Endothelial cell of umbilical vein (primary cell): Measurements from ENCODE around the gene QTRT2.

Experiments
- EZH2 ChIP-seq: IDR thresholded peaks from 2 replicates; pipeline ENCODE4 v1.6.1; 2012; ENCODE audit warnings: borderline replicate concordance, low read depth, mild to moderate bottlenecking, moderate library complexity, low read length, inconsistent platforms; ENCODE audit not compliant: severe bottlenecking
- FOS ChIP-seq: IDR thresholded peaks from 2 replicates; pipeline ENCODE4 v1.6.1; 2011; ENCODE audit warnings: mild to moderate bottlenecking, low read length, moderate library complexity, borderline replicate concordance; ENCODE audit not compliant: insufficient read depth
- JUN ChIP-seq: IDR thresholded peaks from 2 replicates; pipeline ENCODE4 v1.6.1; 2011; ENCODE audit warnings: borderline replicate concordance, low read depth; ENCODE audit not compliant: insufficient read length, insufficient read depth
- MYC ChIP-seq: IDR thresholded peaks from one replicate; pipeline ENCODE4 v1.6.1; 2011; ENCODE audit warnings: mild to moderate bottlenecking, low read depth, low read length
- POLR2A ChIP-seq: IDR thresholded peaks from 2 replicates; pipeline ENCODE4 v1.6.1; 2012; ENCODE audit warnings: low read depth, mild to moderate bottlenecking, control low read depth, low read length
- POLR2AphosphoS5 ChIP-seq: IDR thresholded peaks from 2 replicates; pipeline ENCODE4 v1.6.1; 2012; ENCODE audit warnings: low read depth, mild to moderate bottlenecking, control low read depth, low read length, moderate library complexity; ENCODE audit not compliant: insufficient read depth
- TF ChIP-seq, protein P1 (sequence below), 2 donors: IDR thresholded peaks; 1 replicate in 1 of 2; 2 replicates in 1 of 2; pipeline ENCODE4 v1.5.1; 2011; ENCODE audit warnings: low read length in 2 of 2, mild to moderate bottlenecking in 2 of 2, moderate library complexity in 2 of 2, control low read depth in 1 of 2, inconsistent platforms in 1 of 2, low read depth in 1 of 2; ENCODE audit not compliant: insufficient read depth in 1 of 2; ENCODE audit errors: extremely low read depth in 1 of 2
- TF ChIP-seq, protein P2 (sequence below): IDR thresholded peaks from 2 replicates; pipeline ENCODE4 v1.6.1; 2011; ENCODE audit not compliant: insufficient read depth, insufficient read length

DNA sequence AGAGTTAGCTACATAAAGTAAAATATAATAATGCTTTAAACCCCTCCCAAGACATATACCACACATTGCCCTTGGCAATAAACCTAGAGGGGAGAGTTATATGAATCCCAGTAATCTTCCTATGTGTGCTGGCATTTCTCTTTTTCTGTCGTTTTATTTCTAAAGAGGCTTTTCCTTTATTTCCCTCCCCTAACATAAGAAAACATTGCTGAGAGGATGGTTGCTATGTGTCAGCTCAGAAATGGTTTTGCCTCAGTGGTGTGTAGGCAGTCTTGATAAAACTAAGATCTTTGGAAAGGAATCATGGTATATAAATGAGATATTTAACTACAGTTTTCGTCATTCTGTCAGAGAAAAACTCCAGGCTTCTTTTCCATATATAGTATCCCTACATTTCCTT lies 30.2 kb upstream of the QTRT2 start:
- TF ChIP-seq POLR2AphosphoS5 (no peak), POLR2A (no peak), MYC (no peak), FOS (no peak), EZH2 (no peak), JUN (no peak)
- TF ChIP-seq, protein P1, sequence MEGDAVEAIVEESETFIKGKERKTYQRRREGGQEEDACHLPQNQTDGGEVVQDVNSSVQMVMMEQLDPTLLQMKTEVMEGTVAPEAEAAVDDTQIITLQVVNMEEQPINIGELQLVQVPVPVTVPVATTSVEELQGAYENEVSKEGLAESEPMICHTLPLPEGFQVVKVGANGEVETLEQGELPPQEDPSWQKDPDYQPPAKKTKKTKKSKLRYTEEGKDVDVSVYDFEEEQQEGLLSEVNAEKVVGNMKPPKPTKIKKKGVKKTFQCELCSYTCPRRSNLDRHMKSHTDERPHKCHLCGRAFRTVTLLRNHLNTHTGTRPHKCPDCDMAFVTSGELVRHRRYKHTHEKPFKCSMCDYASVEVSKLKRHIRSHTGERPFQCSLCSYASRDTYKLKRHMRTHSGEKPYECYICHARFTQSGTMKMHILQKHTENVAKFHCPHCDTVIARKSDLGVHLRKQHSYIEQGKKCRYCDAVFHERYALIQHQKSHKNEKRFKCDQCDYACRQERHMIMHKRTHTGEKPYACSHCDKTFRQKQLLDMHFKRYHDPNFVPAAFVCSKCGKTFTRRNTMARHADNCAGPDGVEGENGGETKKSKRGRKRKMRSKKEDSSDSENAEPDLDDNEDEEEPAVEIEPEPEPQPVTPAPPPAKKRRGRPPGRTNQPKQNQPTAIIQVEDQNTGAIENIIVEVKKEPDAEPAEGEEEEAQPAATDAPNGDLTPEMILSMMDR (IDR thresholded peaks at IDR 0.05; ENCODE audit: extremely low read depth in 1 of 2, insufficient read depth in 1 of 2, low read depth in 1 of 2, low read length in 2 of 2): no peak
- TF ChIP-seq, protein P2, sequence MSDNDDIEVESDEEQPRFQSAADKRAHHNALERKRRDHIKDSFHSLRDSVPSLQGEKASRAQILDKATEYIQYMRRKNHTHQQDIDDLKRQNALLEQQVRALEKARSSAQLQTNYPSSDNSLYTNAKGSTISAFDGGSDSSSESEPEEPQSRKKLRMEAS: no peak
